Loucy (cell line): ENCODE results near the gene SLC23A2.

Source experiments
- EZH2phosphoT487 ChIP-seq: fragments of 200-600 bp; IDR thresholded peaks from 2 replicates; pipeline ENCODE4 v1.6.1; 2018; ENCODE audit warnings: antibody characterized with exemption, mild to moderate bottlenecking, moderate library complexity, borderline replicate concordance
- TF ChIP-seq, protein P1 (sequence below): fragments of 200-600 bp; sonication (generic); conservative IDR thresholded peaks from 2 replicates; pipeline ENCODE4 v1.5.1; 2014; ENCODE audit warnings: mild to moderate bottlenecking, antibody characterized with exemption, low read length

DNA sequence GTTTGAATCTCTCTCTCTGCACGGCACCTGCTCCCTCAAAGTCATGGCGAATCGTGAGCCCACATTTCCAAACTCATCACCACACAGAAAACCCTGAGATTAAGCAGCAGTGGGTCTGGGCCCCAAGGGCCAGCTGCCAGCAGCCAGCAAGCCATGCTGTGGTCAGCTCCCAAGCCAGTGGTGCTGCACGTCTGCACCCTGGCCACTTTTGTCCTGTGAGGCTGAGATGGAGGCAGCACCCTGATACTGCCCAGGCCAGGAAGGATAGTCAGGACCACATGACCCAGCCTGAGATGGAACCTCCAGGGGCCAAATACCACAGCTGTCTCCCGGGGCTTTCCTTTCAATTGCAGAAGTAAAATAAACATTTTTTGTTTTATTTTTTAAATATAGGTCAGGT, 185.7 kb downstream of the SLC23A2 start:
- TF ChIP-seq, protein P1, sequence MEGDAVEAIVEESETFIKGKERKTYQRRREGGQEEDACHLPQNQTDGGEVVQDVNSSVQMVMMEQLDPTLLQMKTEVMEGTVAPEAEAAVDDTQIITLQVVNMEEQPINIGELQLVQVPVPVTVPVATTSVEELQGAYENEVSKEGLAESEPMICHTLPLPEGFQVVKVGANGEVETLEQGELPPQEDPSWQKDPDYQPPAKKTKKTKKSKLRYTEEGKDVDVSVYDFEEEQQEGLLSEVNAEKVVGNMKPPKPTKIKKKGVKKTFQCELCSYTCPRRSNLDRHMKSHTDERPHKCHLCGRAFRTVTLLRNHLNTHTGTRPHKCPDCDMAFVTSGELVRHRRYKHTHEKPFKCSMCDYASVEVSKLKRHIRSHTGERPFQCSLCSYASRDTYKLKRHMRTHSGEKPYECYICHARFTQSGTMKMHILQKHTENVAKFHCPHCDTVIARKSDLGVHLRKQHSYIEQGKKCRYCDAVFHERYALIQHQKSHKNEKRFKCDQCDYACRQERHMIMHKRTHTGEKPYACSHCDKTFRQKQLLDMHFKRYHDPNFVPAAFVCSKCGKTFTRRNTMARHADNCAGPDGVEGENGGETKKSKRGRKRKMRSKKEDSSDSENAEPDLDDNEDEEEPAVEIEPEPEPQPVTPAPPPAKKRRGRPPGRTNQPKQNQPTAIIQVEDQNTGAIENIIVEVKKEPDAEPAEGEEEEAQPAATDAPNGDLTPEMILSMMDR = no peak
- TF ChIP-seq EZH2phosphoT487 = no peak
